HG03439 (cell line): ENCODE results near the gene SMAD3.

Source experiments
- ATAC-seq: cut with Tn5 transposase; IDR thresholded peaks from one replicate; pipeline ENCODE4 v1.9.1; 2021; ENCODE audit warnings: mild to moderate bottlenecking, moderate library complexity; ENCODE audit not compliant: unreplicated experiment

Gene SMAD3

GRCh38 chr15:67035886-67036285 is 29.5 kb upstream of the SMAD3 start:
- ATAC-seq = no peak

GRCh38 chr15:67036775-67037555 is 28.4 kb upstream of the SMAD3 start:
- ATAC-seq = no peak

- ATAC-seq = no peak
Observed at GRCh38 chr15:67037694-67038093, 27.7 kb upstream of the SMAD3 start.

- no peak for ATAC-seq
Observed at GRCh38 chr15:67038736-67039135, 26.7 kb upstream of the SMAD3 start.

GRCh38 chr15:67039384-67040075 is 25.9 kb upstream of the SMAD3 start:
- ATAC-seq = no peak

- ATAC-seq = no peak
Observed at GRCh38 chr15:67040277-67040676, 25.1 kb upstream of the SMAD3 start.

GRCh38 chr15:67042551-67043142 is 22.8 kb upstream of the SMAD3 start:
- no peak for ATAC-seq

- ATAC-seq = no peak
Observed at GRCh38 chr15:67043939-67044771, 21.2 kb upstream of the SMAD3 start.

- no peak for ATAC-seq
Observed at GRCh38 chr15:67047149-67047661, 18.2 kb upstream of the SMAD3 start.

GRCh38 chr15:67048281-67049279 is 16.8 kb upstream of the SMAD3 start:
- ATAC-seq = no peak

- ATAC-seq = no peak
Observed at GRCh38 chr15:67049351-67050044, 15.9 kb upstream of the SMAD3 start.

GRCh38 chr15:67050062-67050461 is 15.3 kb upstream of the SMAD3 start:
- ATAC-seq = no peak

GRCh38 chr15:67050522-67051087 is 14.8 kb upstream of the SMAD3 start:
- no peak for ATAC-seq

GRCh38 chr15:67051088-67052045 is 14.0 kb upstream of the SMAD3 start:
- ATAC-seq = no peak

GRCh38 chr15:67054676-67055075 is 10.7 kb upstream of the SMAD3 start:
- no peak for ATAC-seq

- ATAC-seq = no peak
Observed at GRCh38 chr15:67059127-67059553, 6.3 kb upstream of the SMAD3 start.

GRCh38 chr15:67061811-67062368 is 3.5 kb upstream of the SMAD3 start:
- no peak for ATAC-seq
